Ascending aorta (tissue), 2 donors: ENCODE data around the gene ORC5. TPM values are rescaled to one million over a fixed set of nuclear protein-coding genes. Genes with fewer than 3 reads are reported as not detected.
"Not testable (repeated sequence)": the region's sequence is repeated elsewhere in the genome, so short reads cannot be mapped to it uniquely, and the experiment has no call there.

Experiments
- DNase-seq, 2 donors: peaks; one replicate each; pipeline ENCODE4 v3.0.0-alpha.2; 2019; ENCODE audit warnings: low spot score in 2 of 2
- H3K27ac ChIP-seq, 2 donors: fragments of 200-600 bp; sonication (generic); one replicate each; pipeline ENCODE4 v1.5.1; 2016 to 2017; ENCODE audit warnings: mild to moderate bottlenecking in 1 of 2
- H3K27me3 ChIP-seq: fragments of 200-600 bp; sonication (generic); one replicate; pipeline ENCODE4 v1.5.1; 2017
- H3K36me3 ChIP-seq, 2 donors: fragments of 200-600 bp; sonication (generic); one replicate each; pipeline ENCODE4 v1.5.1; 2016
- H3K4me1 ChIP-seq, 2 donors: fragments of 200-600 bp; sonication (generic); one replicate each; pipeline ENCODE4 v1.5.1; 2016 to 2017; ENCODE audit warnings: mild to moderate bottlenecking in 1 of 2
- H3K4me3 ChIP-seq, 2 donors: fragments of 200-600 bp; sonication (generic); one replicate each; pipeline ENCODE4 v1.5.1; 2016 to 2017; ENCODE audit warnings: mild to moderate bottlenecking in 1 of 2
- H3K9me3 ChIP-seq, 2 donors: fragments of 200-600 bp; sonication (generic); one replicate each; pipeline ENCODE4 v1.5.1; 2016
- CTCF ChIP-seq, 3 experiments: fragments of 200-600 bp in 2 of 3; fragments of 450-650 bp in 1 of 3; sonication (generic) in 2 of 3; IDR thresholded peaks; one replicate each; pipeline ENCODE4 v1.5.1; 2016 to 2019; ENCODE audit warnings: antibody characterized with exemption in 3 of 3, mild to moderate bottlenecking in 1 of 3, moderate library complexity in 1 of 3
- intact Hi-C: fragments of 100-400 bp; cut with DNase I; formaldehyde crosslinking; loops from one replicate; pipeline ENCODE4 v1.15.1; 2023
- total RNA-seq: library from RNA; depleted of rRNA; stranded (reverse); fragments of >200 nt; gene quantifications from one replicate; pipeline ENCODE4 v1.1.0, GENCODE V29; 2016

ORC5 gene
- total RNA-seq, 1 donor from 2014 or later = 46.2 TPM

- Histone ChIP-seq H3K4me1 (no peaks in the 10 kb centered on the region), H3K36me3 (no peaks in the 10 kb centered on the region), H3K9me3 (no peaks in the 10 kb centered on the region), H3K4me3 (no peak overlapping the region), H3K27ac (no peak overlapping the region), H3K27me3 (no peaks in the 10 kb centered on the region)
- intact Hi-C loops = no loop called here
- DNase-seq = no peak
- no peak for TF ChIP-seq CTCF (IDR thresholded peaks at IDR 0.05)
Observed at GRCh38 chr7:104242638-104243037, 34.8 kb upstream of the ORC5 start.

GRCh38 chr7:104241538-104242209 is 33.9 kb upstream of the ORC5 start:
- H3K36me3 ChIP-seq = no peaks in the 10 kb centered on the region
- intact Hi-C loops = no loop called here
- no peak overlapping the region for H3K27ac ChIP-seq
- H3K9me3 ChIP-seq = no peaks in the 10 kb centered on the region
- TF ChIP-seq CTCF (IDR thresholded peaks at IDR 0.05) = no peak
- DNase-seq = no peak
- no peak overlapping the region for H3K4me3 ChIP-seq
- no peaks in the 10 kb centered on the region for H3K27me3 ChIP-seq
- H3K4me1 ChIP-seq = no peaks in the 10 kb centered on the region

GRCh38 chr7:104241135-104241534 is 33.3 kb upstream of the ORC5 start:
- H3K4me1 ChIP-seq = no peaks in the 10 kb centered on the region
- H3K4me3 ChIP-seq = no peak overlapping the region
- H3K27me3 ChIP-seq = no peaks in the 10 kb centered on the region
- intact Hi-C loops = no loop called here
- no peak for TF ChIP-seq CTCF (IDR thresholded peaks at IDR 0.05)
- no peak for DNase-seq
- H3K27ac ChIP-seq = no peak overlapping the region
- H3K9me3 ChIP-seq = no peaks in the 10 kb centered on the region
- no peaks in the 10 kb centered on the region for H3K36me3 ChIP-seq

GRCh38 chr7:104240401-104240800 is 32.6 kb upstream of the ORC5 start:
- DNase-seq = no peak
- no peak overlapping the region for H3K27ac ChIP-seq
- no peaks in the 10 kb centered on the region for H3K9me3 ChIP-seq
- intact Hi-C loops = no loop called here
- H3K4me1 ChIP-seq = no peaks in the 10 kb centered on the region
- no peak for TF ChIP-seq CTCF (IDR thresholded peaks at IDR 0.05)
- H3K27me3 ChIP-seq = no peaks in the 10 kb centered on the region
- no peak overlapping the region for H3K4me3 ChIP-seq
- no peaks in the 10 kb centered on the region for H3K36me3 ChIP-seq

GRCh38 chr7:104234990-104235389 is 27.2 kb upstream of the ORC5 start:
- intact Hi-C loops = loop anchor here (5.0 kb wide), 2 partner anchors 612 to 682 kb away; no protein-coding TSS in a partner anchor
- not testable (repeated sequence) for H3K4me1 ChIP-seq, H3K9me3 ChIP-seq, H3K4me3 ChIP-seq, H3K27ac ChIP-seq, H3K36me3 ChIP-seq, DNase-seq, H3K27me3 ChIP-seq

GRCh38 chr7:104231054-104232046 is 23.5 kb upstream of the ORC5 start:
- TF ChIP-seq CTCF (IDR thresholded peaks at IDR 0.05) = peak; percentile 39 to 86 (median 81)
- Histone ChIP-seq H3K4me3 (no peak overlapping the region), H3K27ac (no peak overlapping the region), H3K36me3 (no peaks in the 10 kb centered on the region), H3K27me3 (no peaks in the 10 kb centered on the region), H3K4me1 (no peaks in the 10 kb centered on the region), H3K9me3 (no peaks in the 10 kb centered on the region)
- DNase-seq = peak in 1 of 2 donors; percentile 67
- intact Hi-C loops = loop anchor here (5.0 kb wide), 2 partner anchors 616 to 686 kb away; no protein-coding TSS in a partner anchor
